GM21447 (cell line): ENCODE results near the gene LIX1L.

ENCODE experiments used
- ATAC-seq: cut with Tn5 transposase; IDR thresholded peaks from one replicate; pipeline ENCODE4 v1.9.1; 2021; ENCODE audit not compliant: unreplicated experiment

LIX1L gene

GRCh38 chr1:145963265-145964019 is 5.6 kb upstream of the LIX1L start:
- ATAC-seq = no peak

GRCh38 chr1:145962157-145963102 is 4.6 kb upstream of the LIX1L start:
- no peak for ATAC-seq

GRCh38 chr1:145961425-145962156 is 3.8 kb upstream of the LIX1L start:
- ATAC-seq = no peak

- no peak for ATAC-seq
These were observed 3.2 kb upstream of the LIX1L start for GRCh38 chr1:145961109-145961424.

GRCh38 chr1:145960468-145961108 is 2.8 kb upstream of the LIX1L start:
- no peak for ATAC-seq

GRCh38 chr1:145959957-145960467 is 2.2 kb upstream of the LIX1L start:
- ATAC-seq = no peak

GRCh38 chr1:145959333-145959732 is 1.5 kb upstream of the LIX1L start:
- ATAC-seq = no peak

- ATAC-seq = no peak
These were observed 917 bp upstream of the LIX1L start for GRCh38 chr1:145958734-145959133.

GRCh38 chr1:145956781-145957442 is 905 bp downstream of the LIX1L start:
- no peak for ATAC-seq

GRCh38 chr1:145956361-145956760 is 1.5 kb downstream of the LIX1L start:
- ATAC-seq = no peak

GRCh38 chr1:145955436-145955835 is 2.4 kb downstream of the LIX1L start:
- ATAC-seq = no peak

- no peak for ATAC-seq
These were observed 4.0 kb downstream of the LIX1L start for GRCh38 chr1:145953861-145954260.

- no peak for ATAC-seq
These were observed 4.9 kb downstream of the LIX1L start for GRCh38 chr1:145952903-145953302.

GRCh38 chr1:145951526-145951925 is 6.3 kb downstream of the LIX1L start:
- no peak for ATAC-seq

GRCh38 chr1:145949219-145949618 is 8.6 kb downstream of the LIX1L start:
- no peak for ATAC-seq

GRCh38 chr1:145947551-145947950 is 10.3 kb downstream of the LIX1L start:
- ATAC-seq = no peak

GRCh38 chr1:145946477-145946986 is 11.3 kb downstream of the LIX1L start:
- ATAC-seq = no peak

- no peak for ATAC-seq
These were observed 13.3 kb downstream of the LIX1L start for GRCh38 chr1:145944532-145944931.

- ATAC-seq = no peak
These were observed 14.9 kb downstream of the LIX1L start for GRCh38 chr1:145942871-145943270.

GRCh38 chr1:145942405-145942804 is 15.4 kb downstream of the LIX1L start:
- ATAC-seq = no peak
